Liver (tissue), 3 donors: Measurements from ENCODE around the gene CUL4A.
A peak's percentile ranks its signal among the peaks of the same experiment; 100 is the strongest.

ENCODE experiments used
- HNF4G ChIP-seq: IDR thresholded peaks from 2 replicates; pipeline ENCODE4 v1.6.1; 2016; ENCODE audit warnings: antibody characterized with exemption
- JUND ChIP-seq, 2 donors: IDR thresholded peaks; 2 replicates each; pipeline ENCODE4 v1.6.1; 2016; ENCODE audit warnings: antibody characterized with exemption in 2 of 2
- RAD21 ChIP-seq, 2 donors: IDR thresholded peaks; 2 replicates each; pipeline ENCODE4 v1.6.1; 2016; ENCODE audit warnings: antibody characterized with exemption in 2 of 2, mild to moderate bottlenecking in 2 of 2
- REST ChIP-seq: IDR thresholded peaks from 2 replicates; pipeline ENCODE4 v1.6.1; 2016; ENCODE audit warnings: antibody characterized with exemption, mild to moderate bottlenecking
- YY1 ChIP-seq: IDR thresholded peaks from 2 replicates; pipeline ENCODE4 v1.6.1; 2016; ENCODE audit warnings: antibody characterized with exemption, mild to moderate bottlenecking
- TF ChIP-seq, protein P1 (sequence below): fragments of 150-350 bp; IDR thresholded peaks from 2 replicates; pipeline ENCODE4 v1.5.1; 2017; ENCODE audit warnings: improper control_type of control experiment, low read depth, low read length; ENCODE audit not compliant: missing input control
- TF ChIP-seq, protein P2 (sequence below): IDR thresholded peaks from 2 replicates; pipeline ENCODE4 v1.6.1; 2016; ENCODE audit warnings: antibody characterized with exemption
- donor health status: healthy.
- donor health status: healthy.

DNA sequence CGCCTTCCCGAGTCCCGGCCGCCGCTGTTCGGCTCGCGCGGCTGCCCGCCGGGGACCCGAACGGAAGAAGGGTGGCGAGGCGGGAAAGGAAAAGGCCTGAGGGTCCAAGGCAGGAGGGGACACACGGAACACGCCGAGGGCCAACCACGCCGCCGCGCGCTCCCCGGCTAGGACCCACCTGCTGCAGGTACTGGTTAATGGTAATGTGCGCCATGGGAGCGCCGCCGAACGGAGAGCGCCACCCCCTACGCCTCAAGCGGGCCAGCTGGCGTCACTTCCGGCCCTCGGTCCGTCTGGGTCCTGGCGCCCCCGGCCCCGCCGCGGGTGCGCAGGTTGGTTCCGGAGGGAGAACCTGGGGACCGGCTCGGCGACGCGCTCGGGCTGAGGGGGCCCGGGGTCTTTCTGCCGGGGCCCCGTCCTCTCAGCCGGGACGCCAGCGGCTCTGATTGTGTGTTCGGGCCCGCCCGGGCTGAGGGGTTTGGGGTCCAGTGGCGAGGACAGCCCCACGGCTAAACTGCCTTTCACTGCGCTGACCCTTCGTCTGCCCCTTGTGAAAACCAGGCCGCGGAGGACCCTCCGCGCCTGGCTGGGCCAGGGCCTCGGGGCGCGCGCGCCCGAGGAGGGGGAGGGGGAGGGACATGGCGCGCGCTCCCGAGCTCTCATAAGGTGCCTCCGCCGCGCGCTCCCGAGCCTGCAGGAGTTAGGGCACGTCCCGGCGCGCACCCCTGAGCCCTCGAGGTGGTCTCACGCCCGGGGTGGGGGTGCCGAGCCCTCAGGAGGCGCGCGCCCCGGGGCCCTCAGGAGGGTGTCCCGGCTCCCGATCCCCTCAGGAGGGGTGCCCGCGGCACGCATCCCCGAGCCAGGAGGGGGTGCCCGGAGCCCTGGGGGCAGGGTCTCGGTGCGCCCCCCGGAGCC, 735 bp upstream of the CUL4A start, which contains the start of gene PCID2:
- TF ChIP-seq YY1 = peak; percentile 85
- TF ChIP-seq RAD21 (IDR thresholded peaks at IDR 0.05) = peak in 1 of 2 donors; percentile 9
- peak; percentile 67 for TF ChIP-seq REST
- TF ChIP-seq, protein P1, sequence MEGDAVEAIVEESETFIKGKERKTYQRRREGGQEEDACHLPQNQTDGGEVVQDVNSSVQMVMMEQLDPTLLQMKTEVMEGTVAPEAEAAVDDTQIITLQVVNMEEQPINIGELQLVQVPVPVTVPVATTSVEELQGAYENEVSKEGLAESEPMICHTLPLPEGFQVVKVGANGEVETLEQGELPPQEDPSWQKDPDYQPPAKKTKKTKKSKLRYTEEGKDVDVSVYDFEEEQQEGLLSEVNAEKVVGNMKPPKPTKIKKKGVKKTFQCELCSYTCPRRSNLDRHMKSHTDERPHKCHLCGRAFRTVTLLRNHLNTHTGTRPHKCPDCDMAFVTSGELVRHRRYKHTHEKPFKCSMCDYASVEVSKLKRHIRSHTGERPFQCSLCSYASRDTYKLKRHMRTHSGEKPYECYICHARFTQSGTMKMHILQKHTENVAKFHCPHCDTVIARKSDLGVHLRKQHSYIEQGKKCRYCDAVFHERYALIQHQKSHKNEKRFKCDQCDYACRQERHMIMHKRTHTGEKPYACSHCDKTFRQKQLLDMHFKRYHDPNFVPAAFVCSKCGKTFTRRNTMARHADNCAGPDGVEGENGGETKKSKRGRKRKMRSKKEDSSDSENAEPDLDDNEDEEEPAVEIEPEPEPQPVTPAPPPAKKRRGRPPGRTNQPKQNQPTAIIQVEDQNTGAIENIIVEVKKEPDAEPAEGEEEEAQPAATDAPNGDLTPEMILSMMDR = no peak
- TF ChIP-seq, protein P2, sequence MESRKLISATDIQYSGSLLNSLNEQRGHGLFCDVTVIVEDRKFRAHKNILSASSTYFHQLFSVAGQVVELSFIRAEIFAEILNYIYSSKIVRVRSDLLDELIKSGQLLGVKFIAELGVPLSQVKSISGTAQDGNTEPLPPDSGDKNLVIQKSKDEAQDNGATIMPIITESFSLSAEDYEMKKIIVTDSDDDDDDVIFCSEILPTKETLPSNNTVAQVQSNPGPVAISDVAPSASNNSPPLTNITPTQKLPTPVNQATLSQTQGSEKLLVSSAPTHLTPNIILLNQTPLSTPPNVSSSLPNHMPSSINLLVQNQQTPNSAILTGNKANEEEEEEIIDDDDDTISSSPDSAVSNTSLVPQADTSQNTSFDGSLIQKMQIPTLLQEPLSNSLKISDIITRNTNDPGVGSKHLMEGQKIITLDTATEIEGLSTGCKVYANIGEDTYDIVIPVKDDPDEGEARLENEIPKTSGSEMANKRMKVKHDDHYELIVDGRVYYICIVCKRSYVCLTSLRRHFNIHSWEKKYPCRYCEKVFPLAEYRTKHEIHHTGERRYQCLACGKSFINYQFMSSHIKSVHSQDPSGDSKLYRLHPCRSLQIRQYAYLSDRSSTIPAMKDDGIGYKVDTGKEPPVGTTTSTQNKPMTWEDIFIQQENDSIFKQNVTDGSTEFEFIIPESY = no peak
- no peak for TF ChIP-seq JUND (IDR thresholded peaks at IDR 0.05)
- TF ChIP-seq HNF4G = no peak
